Loucy (cell line): ENCODE data around the gene FZD2.

Source experiments
- EZH2phosphoT487 ChIP-seq: fragments of 200-600 bp; IDR thresholded peaks from 2 replicates; pipeline ENCODE4 v1.6.1; 2018; ENCODE audit warnings: antibody characterized with exemption, mild to moderate bottlenecking, moderate library complexity, borderline replicate concordance
- TF ChIP-seq, protein P1 (sequence below): fragments of 200-600 bp; sonication (generic); conservative IDR thresholded peaks from 2 replicates; pipeline ENCODE4 v1.5.1; 2014; ENCODE audit warnings: mild to moderate bottlenecking, antibody characterized with exemption, low read length

DNA sequence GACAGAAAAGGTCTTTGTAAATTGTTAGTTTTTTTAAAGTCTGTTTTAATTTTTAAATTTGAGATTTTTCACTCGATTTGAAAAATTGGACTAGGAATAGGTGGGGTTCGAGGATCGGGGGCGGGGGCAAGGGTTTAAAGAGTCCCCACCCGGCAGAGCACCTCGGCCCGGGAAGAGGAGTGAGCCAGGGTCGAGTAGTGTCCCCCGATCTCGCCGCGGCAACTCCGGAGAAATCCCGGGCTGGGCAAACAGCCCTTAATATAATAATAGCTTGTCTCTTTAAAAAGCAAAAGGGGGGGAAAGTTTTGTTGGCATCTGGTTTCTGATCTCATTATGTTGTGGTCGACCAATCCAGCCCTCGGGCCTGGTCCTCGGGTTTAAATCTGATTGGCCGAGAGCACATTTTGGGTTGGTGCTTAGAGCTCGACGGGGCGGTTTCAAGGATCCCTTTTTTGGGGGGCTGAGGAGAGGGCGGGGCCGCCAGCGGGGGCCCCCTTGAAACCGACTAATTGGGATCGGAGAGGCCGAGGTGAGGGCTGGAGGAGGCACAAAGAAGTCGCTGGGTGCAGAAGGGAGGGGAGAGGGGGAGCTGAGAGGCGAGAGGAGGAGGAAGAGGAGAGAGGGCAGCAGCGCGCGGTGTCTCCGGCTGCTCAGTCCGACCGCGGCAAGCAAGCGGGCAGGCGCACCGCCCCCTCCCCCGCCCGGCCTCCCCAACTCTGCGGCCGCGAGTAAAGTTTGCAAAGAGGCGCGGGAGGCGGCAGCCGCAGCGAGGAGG is at the start of gene FZD2:
- TF ChIP-seq, protein P1, sequence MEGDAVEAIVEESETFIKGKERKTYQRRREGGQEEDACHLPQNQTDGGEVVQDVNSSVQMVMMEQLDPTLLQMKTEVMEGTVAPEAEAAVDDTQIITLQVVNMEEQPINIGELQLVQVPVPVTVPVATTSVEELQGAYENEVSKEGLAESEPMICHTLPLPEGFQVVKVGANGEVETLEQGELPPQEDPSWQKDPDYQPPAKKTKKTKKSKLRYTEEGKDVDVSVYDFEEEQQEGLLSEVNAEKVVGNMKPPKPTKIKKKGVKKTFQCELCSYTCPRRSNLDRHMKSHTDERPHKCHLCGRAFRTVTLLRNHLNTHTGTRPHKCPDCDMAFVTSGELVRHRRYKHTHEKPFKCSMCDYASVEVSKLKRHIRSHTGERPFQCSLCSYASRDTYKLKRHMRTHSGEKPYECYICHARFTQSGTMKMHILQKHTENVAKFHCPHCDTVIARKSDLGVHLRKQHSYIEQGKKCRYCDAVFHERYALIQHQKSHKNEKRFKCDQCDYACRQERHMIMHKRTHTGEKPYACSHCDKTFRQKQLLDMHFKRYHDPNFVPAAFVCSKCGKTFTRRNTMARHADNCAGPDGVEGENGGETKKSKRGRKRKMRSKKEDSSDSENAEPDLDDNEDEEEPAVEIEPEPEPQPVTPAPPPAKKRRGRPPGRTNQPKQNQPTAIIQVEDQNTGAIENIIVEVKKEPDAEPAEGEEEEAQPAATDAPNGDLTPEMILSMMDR: no peak
- no peak for TF ChIP-seq EZH2phosphoT487
